Stimulated activated CD8-positive, alpha-beta memory T cell treated with anti-CD3 and anti-CD28 coated beads, Interleukin-12 subunit alpha, Interleukin-12 subunit beta, amount 100 ng/mL, for 1 hour (primary cell): Measurements from ENCODE around the gene TACC2.
"Not testable (repeated sequence)": the region's sequence is repeated elsewhere in the genome, so short reads cannot be mapped to it uniquely, and the experiment has no call there.

Source experiments
- DNase-seq: peaks from one replicate; pipeline ENCODE4 v3.0.0-alpha.2; 2020; ENCODE audit warnings: low read depth

Gene TACC2

GRCh38 chr10:122062831-122063674, 74.1 kb downstream of the TACC2 start:
- DNase-seq, result no peak

- DNase-seq, result not testable (repeated sequence)
Measured at GRCh38 chr10:122066337-122066939, 77.5 kb downstream of the TACC2 start.

- DNase-seq, result no peak
Measured at GRCh38 chr10:122068844-122069243, 79.9 kb downstream of the TACC2 start.

- DNase-seq, result no peak
Measured at GRCh38 chr10:122072491-122072890, 83.5 kb downstream of the TACC2 start.

GRCh38 chr10:122073508-122073907, 84.5 kb downstream of the TACC2 start:
- no peak for DNase-seq

GRCh38 chr10:122075171-122075570, 86.2 kb downstream of the TACC2 start:
- DNase-seq, result no peak

- DNase-seq, result not testable (repeated sequence)
Measured at GRCh38 chr10:122075876-122076275, 86.9 kb downstream of the TACC2 start.

GRCh38 chr10:122077311-122077875, 88.4 kb downstream of the TACC2 start:
- no peak for DNase-seq

- no peak for DNase-seq
Measured at GRCh38 chr10:122078326-122078725, 89.4 kb downstream of the TACC2 start.

GRCh38 chr10:122078965-122079795, 90.2 kb downstream of the TACC2 start:
- no peak for DNase-seq

- no peak for DNase-seq
Measured at GRCh38 chr10:122082616-122083477, 93.9 kb downstream of the TACC2 start.

- DNase-seq, result no peak
Measured at GRCh38 chr10:122083478-122084025, 94.6 kb downstream of the TACC2 start.

GRCh38 chr10:122084286-122085041, 95.5 kb downstream of the TACC2 start:
- no peak for DNase-seq

GRCh38 chr10:122085423-122085911, 96.5 kb downstream of the TACC2 start:
- no peak for DNase-seq

- DNase-seq, result no peak
Measured at GRCh38 chr10:122086416-122087240, 97.7 kb downstream of the TACC2 start.

GRCh38 chr10:122087436-122087835, 98.5 kb downstream of the TACC2 start:
- no peak for DNase-seq

- no peak for DNase-seq
Measured at GRCh38 chr10:122089311-122090017, 100.5 kb downstream of the TACC2 start.

GRCh38 chr10:122091722-122092121, 102.8 kb downstream of the TACC2 start:
- no peak for DNase-seq

GRCh38 chr10:122093076-122093475, 104.1 kb downstream of the TACC2 start:
- DNase-seq, result no peak
